ENCODE results near the gene ULK3. TPM values are rescaled to one million over a fixed set of nuclear protein-coding genes. Genes with fewer than 3 reads are reported as not detected.

Gene ULK3
- total and polyA plus RNA-seq, 2 donors (not counting 3 experiments of a cell fraction or from before 2014, with no cell fraction given): 36.0 to 48.6 TPM

GRCh38 chr15:74791007-74791406, 51.9 kb downstream of the ULK3 start:
- H3K4me3 ChIP-seq (replicated peaks in 1 of 3; ENCODE audit: insufficient read depth in 1 of 3, low read depth in 1 of 3, low read length in 3 of 3): no peak overlapping the region
- POLR2A ChIA-PET: no interaction called here
- no peak for FAIRE-seq
- H3K27ac ChIP-seq (ENCODE audit: insufficient read depth, low read depth, low read length): no peak overlapping the region
- no peaks in the 10 kb centered on the region for H3K27me3 ChIP-seq (ENCODE audit: control insufficient read depth in 2 of 2, insufficient read depth in 2 of 2, low read length in 2 of 2)
- CTCF ChIA-PET: interaction anchor here (1.5 to 1.7 kb wide), 2 partner anchors 20 to 160 kb away, joined by 3 to 4 read pairs; no protein-coding TSS in a partner anchor
- dilution Hi-C loops (cut with MboI; ENCODE audit: extremely low pct_ligation_motif_present, low sequenced_read_pairs): no loop called here
- no peak overlapping the region for H3K4me2 ChIP-seq (ENCODE audit: insufficient read depth, low read length)
- TF ChIP-seq MYC (IDR thresholded peaks at IDR 0.05; ENCODE audit: low read depth, low read length): no peak
- no peak for TF ChIP-seq POLR2A (IDR thresholded peaks at IDR 0.05; ENCODE audit: low read depth, low read length)
- no peak for TF ChIP-seq CTCF (IDR thresholded peaks at IDR 0.05; ENCODE audit: extremely low read depth in 1 of 2, insufficient read depth in 1 of 2, low read depth in 1 of 2, low read length in 2 of 2)
- TF ChIP-seq POLR2AphosphoS5 (IDR thresholded peaks at IDR 0.05; ENCODE audit: insufficient read depth, low read depth, low read length): no peak
- TF ChIP-seq EZH2 (IDR thresholded peaks at IDR 0.05; ENCODE audit: borderline replicate concordance, low read depth, low read length, severe bottlenecking): no peak
- TF ChIP-seq GATA2 (IDR thresholded peaks at IDR 0.05; ENCODE audit: insufficient read depth, insufficient read length, low read depth, low read length): no peak
- TF ChIP-seq FOS (IDR thresholded peaks at IDR 0.05; ENCODE audit: borderline replicate concordance, insufficient read depth, low read length): no peak
- TF ChIP-seq JUN (IDR thresholded peaks at IDR 0.05; ENCODE audit: borderline replicate concordance, insufficient read depth, insufficient read length, low read depth): no peak
- TF ChIP-seq MAX (IDR thresholded peaks at IDR 0.05; ENCODE audit: insufficient read depth, insufficient read length): no peak
- peaks cover 0 to 5% of the 10 kb centered on the region in 2 experiments for H3K36me3 ChIP-seq (ENCODE audit: control insufficient read depth in 2 of 2, extremely low read depth in 1 of 2, insufficient read depth in 2 of 2, low read length in 2 of 2)
- H3K9ac ChIP-seq (replicated peaks; ENCODE audit: extremely low read depth, insufficient read depth, low read length): no peak overlapping the region
- H4K20me1 ChIP-seq (replicated peaks; ENCODE audit: control insufficient read depth, extremely low read depth, insufficient read depth, low read length): no peaks in the 10 kb centered on the region
- intact Hi-C loops (cut with micrococcal nuclease): no loop called here
- no peaks in the 10 kb centered on the region for H3K9me1 ChIP-seq (replicated peaks; ENCODE audit: control insufficient read depth, extremely low read depth, insufficient read depth, low read length)
- H3K9me3 ChIP-seq (replicated peaks; ENCODE audit: control insufficient read depth, insufficient read depth, low read length): no peaks in the 10 kb centered on the region
- peaks cover 87% of the 10 kb centered on the region for H3K79me2 ChIP-seq (ENCODE audit: control insufficient read depth, insufficient read depth, low read length)
- no peak overlapping the region for H2AFZ ChIP-seq (ENCODE audit: low read depth, low read length)
- peaks cover 6% of the 10 kb centered on the region for H3K4me1 ChIP-seq (ENCODE audit: control insufficient read depth, extremely low read depth, insufficient read depth, low read length)
- no peak for DNase-seq (ENCODE audit: low read depth, low spot score)
- no TSS peak for BruUV-seq (replicated peaks)

Measured in endothelial cell of umbilical vein (primary cell).